Measurements from ENCODE around the gene ZDHHC23.

Gene ZDHHC23

GRCh38 chr3:113981803-113982202 lies 34.0 kb downstream of the ZDHHC23 start:
- Histone ChIP-seq H3K4me1 (ENCODE audit: insufficient read depth, low read length, poor library complexity, severe bottlenecking) (no peaks in the 10 kb centered on the region), H3F3A (ENCODE audit: low read depth) (no peaks in the 10 kb centered on the region), H3K4me2 (ENCODE audit: low read depth, low read length, poor library complexity, severe bottlenecking) (no peak overlapping the region), H3K36me3 (ENCODE audit: insufficient read depth, low read length) (no peaks in the 10 kb centered on the region), H3K9ac (ENCODE audit: low read depth, low read length, poor library complexity, severe bottlenecking) (no peak overlapping the region), H2AFZ (ENCODE audit: low read length) (no peak overlapping the region), H3K9me2 (replicated peaks; ENCODE audit: low read depth, low read length) (no peaks in the 10 kb centered on the region), H3K9me3 (ENCODE audit: insufficient read depth, low read depth, low read length) (no peaks in the 10 kb centered on the region), H3K27me3 (ENCODE audit: insufficient read depth, low read length, poor library complexity, severe bottlenecking) (no peaks in the 10 kb centered on the region), H3K4me3 (ENCODE audit: low read length, poor library complexity, severe bottlenecking) (no peak overlapping the region), H3K79me2 (ENCODE audit: insufficient read depth, low read length) (no peaks in the 10 kb centered on the region), H4K20me1 (ENCODE audit: insufficient read depth, low read length, poor library complexity, severe bottlenecking) (no peaks in the 10 kb centered on the region)
- TF ChIP-seq EZH2phosphoT487 (IDR thresholded peaks at IDR 0.05; ENCODE audit: borderline replicate concordance) = no peak
- TF ChIP-seq CTCF (conservative IDR thresholded peaks at IDR 0.05; ENCODE audit: low read length) = no peak

GRCh38 chr3:113983544-113983943 lies 35.7 kb downstream of the ZDHHC23 start:
- Histone ChIP-seq H3K4me1 (ENCODE audit: insufficient read depth, low read length, poor library complexity, severe bottlenecking) (no peaks in the 10 kb centered on the region), H3K4me3 (ENCODE audit: low read length, poor library complexity, severe bottlenecking) (no peak overlapping the region), H3F3A (ENCODE audit: low read depth) (no peaks in the 10 kb centered on the region), H3K9me2 (replicated peaks; ENCODE audit: low read depth, low read length) (no peaks in the 10 kb centered on the region), H3K9me3 (ENCODE audit: insufficient read depth, low read depth, low read length) (no peaks in the 10 kb centered on the region), H3K36me3 (ENCODE audit: insufficient read depth, low read length) (no peaks in the 10 kb centered on the region), H4K20me1 (ENCODE audit: insufficient read depth, low read length, poor library complexity, severe bottlenecking) (no peaks in the 10 kb centered on the region), H3K4me2 (ENCODE audit: low read depth, low read length, poor library complexity, severe bottlenecking) (no peak overlapping the region), H3K79me2 (ENCODE audit: insufficient read depth, low read length) (no peaks in the 10 kb centered on the region), H2AFZ (ENCODE audit: low read length) (no peak overlapping the region), H3K9ac (ENCODE audit: low read depth, low read length, poor library complexity, severe bottlenecking) (no peak overlapping the region), H3K27me3 (ENCODE audit: insufficient read depth, low read length, poor library complexity, severe bottlenecking) (no peaks in the 10 kb centered on the region)
- TF ChIP-seq EZH2phosphoT487 (IDR thresholded peaks at IDR 0.05; ENCODE audit: borderline replicate concordance) (no peak), CTCF (conservative IDR thresholded peaks at IDR 0.05; ENCODE audit: low read length) (no peak)

DNA sequence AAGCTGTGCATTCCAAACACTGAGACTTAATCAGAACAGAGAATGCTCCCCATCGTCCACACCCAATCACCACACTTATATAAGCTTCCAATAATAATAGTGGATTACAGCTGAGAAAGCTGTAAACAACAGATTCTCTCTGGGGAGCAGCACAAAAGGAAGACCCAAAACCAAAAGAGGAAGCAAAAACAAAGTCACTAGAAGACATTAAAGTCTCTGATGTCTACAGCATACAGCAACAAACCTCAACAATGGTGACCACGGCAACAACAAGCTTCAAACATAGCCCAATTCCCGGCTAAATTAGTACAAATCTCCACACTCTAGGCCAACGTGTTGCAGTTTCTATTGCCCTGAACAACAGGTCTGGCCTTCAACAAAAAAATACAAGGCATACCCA lies 37.7 kb downstream of the ZDHHC23 start:
- no peak overlapping the region for H3K9ac ChIP-seq (ENCODE audit: low read depth, low read length, poor library complexity, severe bottlenecking)
- TF ChIP-seq CTCF (conservative IDR thresholded peaks at IDR 0.05; ENCODE audit: low read length) (no peak), EZH2phosphoT487 (IDR thresholded peaks at IDR 0.05; ENCODE audit: borderline replicate concordance) (no peak)
- no peaks in the 10 kb centered on the region for H3K4me1 ChIP-seq (ENCODE audit: insufficient read depth, low read length, poor library complexity, severe bottlenecking)
- H4K20me1 ChIP-seq (ENCODE audit: insufficient read depth, low read length, poor library complexity, severe bottlenecking) = no peaks in the 10 kb centered on the region
- no peak overlapping the region for H2AFZ ChIP-seq (ENCODE audit: low read length)
- H3K4me2 ChIP-seq (ENCODE audit: low read depth, low read length, poor library complexity, severe bottlenecking) = no peak overlapping the region
- H3K9me2 ChIP-seq (replicated peaks; ENCODE audit: low read depth, low read length) = no peaks in the 10 kb centered on the region
- H3K79me2 ChIP-seq (ENCODE audit: insufficient read depth, low read length) = no peaks in the 10 kb centered on the region
- no peaks in the 10 kb centered on the region for H3K9me3 ChIP-seq (ENCODE audit: insufficient read depth, low read depth, low read length)
- H3K36me3 ChIP-seq (ENCODE audit: insufficient read depth, low read length) = no peaks in the 10 kb centered on the region
- H3K27me3 ChIP-seq (ENCODE audit: insufficient read depth, low read length, poor library complexity, severe bottlenecking) = no peaks in the 10 kb centered on the region
- H3K4me3 ChIP-seq (ENCODE audit: low read length, poor library complexity, severe bottlenecking) = no peak overlapping the region
- no peaks in the 10 kb centered on the region for H3F3A ChIP-seq (ENCODE audit: low read depth)
